ENCODE data around the gene PCNX2. TPM values are rescaled to one million over a fixed set of nuclear protein-coding genes. Genes with fewer than 3 reads are reported as not detected.

PCNX2 gene
- total and polyA plus RNA-seq, 2 donors (not counting 1 experiment from before 2014, with no cell fraction given) = 13.0 to 37.8 TPM

- H3K79me2 ChIP-seq (ENCODE audit: control insufficient read depth, insufficient read depth, low read length) = no peaks in the 10 kb centered on the region
- no peak for TF ChIP-seq EZH2 (IDR thresholded peaks at IDR 0.05; ENCODE audit: low read length, missing control alignments)
- TF ChIP-seq CTCF (conservative IDR thresholded peaks at IDR 0.05 in 1 of 2, IDR thresholded peaks at IDR 0.05 in 1 of 2; ENCODE audit: low read depth in 1 of 2, low read length in 2 of 2) = no peak
- no peak overlapping the region for H3K9ac ChIP-seq (ENCODE audit: insufficient read depth, low read length)
- no peaks in the 10 kb centered on the region for H3K36me3 ChIP-seq (ENCODE audit: control insufficient read depth, insufficient read depth, low read length)
- H4K20me1 ChIP-seq (ENCODE audit: control insufficient read depth, extremely low read depth, insufficient read depth, low read length) = no peaks in the 10 kb centered on the region
- H2AFZ ChIP-seq (ENCODE audit: low read length) = no peak overlapping the region
- no peak overlapping the region for H3K27ac ChIP-seq (ENCODE audit: insufficient read depth, low read length)
- H3K4me1 ChIP-seq (ENCODE audit: control insufficient read depth, extremely low read depth, insufficient read depth, low read length) = no peaks in the 10 kb centered on the region
- no peak for DNase-seq (ENCODE audit: low read depth in 2 of 2)
- H3K4me3 ChIP-seq (replicated peaks in 1 of 4; ENCODE audit: control extremely low read depth in 1 of 4, insufficient read depth in 1 of 4, low read depth in 3 of 4, low read length in 4 of 4) = no peak overlapping the region
- H3K4me2 ChIP-seq (ENCODE audit: extremely low read depth, insufficient read depth, low read length) = no peak overlapping the region
- no peaks in the 10 kb centered on the region for H3K27me3 ChIP-seq (ENCODE audit: control insufficient read depth, insufficient read depth, low read length)
- no peaks in the 10 kb centered on the region for H3K9me3 ChIP-seq (ENCODE audit: control insufficient read depth, insufficient read depth, low read depth, low read length)
Observed at GRCh38 chr1:232991238-232991637, 304.3 kb downstream of the PCNX2 start.

GRCh38 chr1:232990176-232991128 lies 305.1 kb downstream of the PCNX2 start:
- Histone ChIP-seq H3K4me3 (replicated peaks in 1 of 4; ENCODE audit: control extremely low read depth in 1 of 4, insufficient read depth in 1 of 4, low read depth in 3 of 4, low read length in 4 of 4) (no peak overlapping the region), H3K27ac (ENCODE audit: insufficient read depth, low read length) (no peak overlapping the region), H3K4me1 (ENCODE audit: control insufficient read depth, extremely low read depth, insufficient read depth, low read length) (no peaks in the 10 kb centered on the region), H2AFZ (ENCODE audit: low read length) (no peak overlapping the region), H3K4me2 (ENCODE audit: extremely low read depth, insufficient read depth, low read length) (no peak overlapping the region), H3K79me2 (ENCODE audit: control insufficient read depth, insufficient read depth, low read length) (no peaks in the 10 kb centered on the region), H3K9ac (ENCODE audit: insufficient read depth, low read length) (no peak overlapping the region), H3K36me3 (ENCODE audit: control insufficient read depth, insufficient read depth, low read length) (no peaks in the 10 kb centered on the region), H3K9me3 (ENCODE audit: control insufficient read depth, insufficient read depth, low read depth, low read length) (no peaks in the 10 kb centered on the region), H4K20me1 (ENCODE audit: control insufficient read depth, extremely low read depth, insufficient read depth, low read length) (no peaks in the 10 kb centered on the region), H3K27me3 (ENCODE audit: control insufficient read depth, insufficient read depth, low read length) (no peaks in the 10 kb centered on the region)
- DNase-seq (ENCODE audit: low read depth in 2 of 2) = no peak
- TF ChIP-seq EZH2 (IDR thresholded peaks at IDR 0.05; ENCODE audit: low read length, missing control alignments) (no peak), CTCF (conservative IDR thresholded peaks at IDR 0.05 in 1 of 2, IDR thresholded peaks at IDR 0.05 in 1 of 2; ENCODE audit: low read depth in 1 of 2, low read length in 2 of 2) (no peak)

GRCh38 chr1:232988572-232989040 lies 306.9 kb downstream of the PCNX2 start:
- Histone ChIP-seq H3K4me1 (ENCODE audit: control insufficient read depth, extremely low read depth, insufficient read depth, low read length) (no peaks in the 10 kb centered on the region), H3K27ac (ENCODE audit: insufficient read depth, low read length) (no peak overlapping the region), H3K27me3 (ENCODE audit: control insufficient read depth, insufficient read depth, low read length) (no peaks in the 10 kb centered on the region), H3K9ac (ENCODE audit: insufficient read depth, low read length) (no peak overlapping the region), H3K9me3 (ENCODE audit: control insufficient read depth, insufficient read depth, low read depth, low read length) (no peaks in the 10 kb centered on the region), H3K4me2 (ENCODE audit: extremely low read depth, insufficient read depth, low read length) (no peak overlapping the region), H3K36me3 (ENCODE audit: control insufficient read depth, insufficient read depth, low read length) (no peaks in the 10 kb centered on the region), H2AFZ (ENCODE audit: low read length) (no peak overlapping the region), H4K20me1 (ENCODE audit: control insufficient read depth, extremely low read depth, insufficient read depth, low read length) (no peaks in the 10 kb centered on the region), H3K4me3 (replicated peaks in 1 of 4; ENCODE audit: control extremely low read depth in 1 of 4, insufficient read depth in 1 of 4, low read depth in 3 of 4, low read length in 4 of 4) (no peak overlapping the region), H3K79me2 (ENCODE audit: control insufficient read depth, insufficient read depth, low read length) (no peaks in the 10 kb centered on the region)
- DNase-seq (ENCODE audit: low read depth in 2 of 2) = peak; percentile 43 to 98
- TF ChIP-seq EZH2 (IDR thresholded peaks at IDR 0.05; ENCODE audit: low read length, missing control alignments) = no peak
- TF ChIP-seq CTCF (conservative IDR thresholded peaks at IDR 0.05 in 1 of 2, IDR thresholded peaks at IDR 0.05 in 1 of 2; ENCODE audit: low read depth in 1 of 2, low read length in 2 of 2) = no peak
